Middle frontal gyrus (tissue), 1 donor: ENCODE data around the gene SACS.
A peak's percentile ranks its signal among the peaks of the same experiment; 100 is the strongest.

ENCODE experiments used
- DNase-seq: peaks from one replicate; pipeline ENCODE4 v3.0.0-alpha.2; 2015; ENCODE audit warnings: low spot score; ENCODE audit errors: extremely low spot score

Gene SACS

GRCh38 chr13:23433171-23434153 lies at the start of gene SACS:
SACS (minus strand) TSS chr13:23433702; CDS start chr13:23411239, 22,463 bp downstream.
- no peak for DNase-seq

- no peak for DNase-seq
Measured at GRCh38 chr13:23480324-23480723, 46.8 kb upstream of the SACS start.

GRCh38 chr13:23477101-23477500 lies 43.6 kb upstream of the SACS start:
- DNase-seq = no peak

- DNase-seq = no peak
Measured at GRCh38 chr13:23473221-23473620, 39.7 kb upstream of the SACS start.

GRCh38 chr13:23472189-23472588 lies 38.7 kb upstream of the SACS start:
- DNase-seq = no peak

GRCh38 chr13:23470790-23471614 lies 37.5 kb upstream of the SACS start:
- no peak for DNase-seq

GRCh38 chr13:23469951-23470421 lies 36.5 kb upstream of the SACS start:
- no peak for DNase-seq

- DNase-seq = no peak
Measured at GRCh38 chr13:23468811-23469210, 35.3 kb upstream of the SACS start.

GRCh38 chr13:23467932-23468278 lies 34.4 kb upstream of the SACS start:
- no peak for DNase-seq

- DNase-seq = no peak
Measured at GRCh38 chr13:23467048-23467931, 33.8 kb upstream of the SACS start.

- peak; percentile 74 for DNase-seq
Measured at GRCh38 chr13:23466144-23467002, 32.9 kb upstream of the SACS start.

- no peak for DNase-seq
Measured at GRCh38 chr13:23463661-23464060, 30.2 kb upstream of the SACS start.

- DNase-seq = no peak
Measured at GRCh38 chr13:23462815-23463559, 29.5 kb upstream of the SACS start.

- no peak for DNase-seq
Measured at GRCh38 chr13:23461544-23461943, 28.0 kb upstream of the SACS start.

GRCh38 chr13:23460921-23461320 lies 27.4 kb upstream of the SACS start:
- DNase-seq = no peak

GRCh38 chr13:23460309-23460708 lies 26.8 kb upstream of the SACS start:
- no peak for DNase-seq

- no peak for DNase-seq
Measured at GRCh38 chr13:23458989-23459388, 25.5 kb upstream of the SACS start.

GRCh38 chr13:23456437-23457210 lies 23.1 kb upstream of the SACS start:
- no peak for DNase-seq
